ENCODE measurements around the gene PPFIBP1.
"Not testable (repeated sequence)": the region's sequence is repeated elsewhere in the genome, so short reads cannot be mapped to it uniquely, and the experiment has no call there.

PPFIBP1 gene

DNA sequence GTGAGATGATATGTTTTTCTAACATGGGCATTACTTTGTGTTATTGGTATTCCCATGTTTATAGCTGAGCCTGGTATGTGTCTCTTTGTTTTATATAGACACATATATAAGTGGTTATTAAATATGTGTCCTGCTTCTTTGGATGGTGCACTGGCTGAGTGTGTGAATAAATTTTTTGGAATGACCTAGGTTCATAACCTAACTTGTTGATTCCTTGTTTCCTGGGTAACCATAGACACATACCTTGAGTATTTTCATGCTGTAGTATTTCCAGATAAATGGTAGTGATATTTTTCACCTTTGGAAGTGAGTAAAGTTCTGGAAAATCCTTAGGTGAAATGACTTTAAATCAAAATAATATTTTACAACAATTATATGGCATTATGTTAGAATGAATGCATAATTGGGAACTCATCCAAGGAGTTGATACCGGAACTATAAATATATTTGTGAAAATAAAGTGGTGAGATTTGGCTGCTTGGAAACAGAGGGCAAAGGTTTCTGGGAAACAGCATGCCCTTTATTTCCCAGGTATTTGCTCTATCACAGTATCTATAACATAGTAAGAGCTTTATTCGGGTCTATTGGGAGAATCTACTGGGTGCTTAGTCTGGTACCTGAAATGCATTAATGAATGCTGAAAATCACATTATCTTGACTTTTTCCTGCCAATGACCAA lies 107.9 kb downstream of the PPFIBP1 start:
- no peak for DNase-seq

DNA sequence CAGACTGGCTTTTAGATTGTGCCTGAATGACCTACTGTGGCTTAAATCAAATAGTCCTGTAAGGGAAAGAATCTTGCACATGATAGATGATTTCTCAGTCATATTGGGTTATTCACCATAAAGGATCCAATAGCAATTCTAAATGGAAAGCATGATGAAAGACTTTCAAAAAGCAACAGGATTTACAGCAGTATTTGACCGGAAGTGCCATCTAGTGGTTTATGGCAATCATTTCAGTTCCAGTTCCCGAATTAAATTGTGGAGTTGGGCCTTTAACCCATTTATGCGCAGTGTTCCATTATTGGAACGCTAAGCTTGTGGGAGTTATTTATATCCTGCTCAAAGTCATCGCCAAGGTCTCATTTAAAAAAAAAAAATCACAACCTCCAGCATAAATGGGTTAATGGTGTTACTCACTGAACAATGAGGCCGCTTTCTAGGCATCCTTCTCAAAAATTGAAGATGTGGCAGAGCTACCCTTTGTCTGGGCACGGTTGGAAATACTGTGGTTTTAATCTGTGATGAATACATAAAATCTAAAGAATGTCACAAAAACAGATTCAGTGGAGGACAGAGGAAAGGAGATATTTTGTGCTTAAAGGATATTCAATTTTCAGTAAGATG lies 111.5 kb downstream of the PPFIBP1 start:
- peak; percentile 67 for DNase-seq

DNA sequence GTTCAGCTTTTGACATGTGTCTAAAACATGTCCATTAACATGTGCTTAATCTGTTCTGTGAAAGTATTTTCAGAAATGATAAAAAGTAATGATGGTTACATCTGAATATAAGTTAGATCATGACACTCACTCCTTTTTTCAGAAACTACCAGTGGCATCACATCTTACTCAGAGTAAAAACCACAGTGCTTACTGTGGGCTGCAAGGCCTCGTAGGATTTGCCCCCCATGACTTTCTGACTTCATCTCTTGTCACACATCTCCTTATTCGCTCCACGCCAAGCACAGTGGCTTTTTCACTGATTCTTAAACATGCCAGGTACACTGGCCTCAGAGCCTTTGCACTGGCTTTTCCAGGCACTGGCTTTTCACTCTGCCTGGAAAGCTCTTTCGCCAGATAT lies 112.6 kb downstream of the PPFIBP1 start:
- DNase-seq: not testable (repeated sequence)

DNA sequence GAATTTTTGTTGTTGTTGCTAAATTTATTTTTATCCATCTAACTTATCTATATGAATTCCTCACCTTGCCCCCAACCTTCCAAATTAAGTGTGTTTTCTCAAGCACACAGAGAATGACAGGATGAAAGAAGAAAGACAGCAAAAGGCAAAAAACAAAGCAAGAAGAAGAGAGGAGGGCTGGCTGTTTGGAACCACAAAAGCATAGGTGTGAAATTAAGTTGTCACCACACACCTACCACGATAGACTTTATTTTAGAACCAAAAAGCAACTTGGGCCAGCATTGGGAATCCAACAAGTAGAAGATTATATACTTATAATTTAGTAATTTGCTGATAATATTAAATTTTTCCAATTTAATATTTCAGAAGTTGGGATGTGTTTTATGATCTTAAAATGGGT lies 113.5 kb downstream of the PPFIBP1 start:
- DNase-seq: no peak

DNA sequence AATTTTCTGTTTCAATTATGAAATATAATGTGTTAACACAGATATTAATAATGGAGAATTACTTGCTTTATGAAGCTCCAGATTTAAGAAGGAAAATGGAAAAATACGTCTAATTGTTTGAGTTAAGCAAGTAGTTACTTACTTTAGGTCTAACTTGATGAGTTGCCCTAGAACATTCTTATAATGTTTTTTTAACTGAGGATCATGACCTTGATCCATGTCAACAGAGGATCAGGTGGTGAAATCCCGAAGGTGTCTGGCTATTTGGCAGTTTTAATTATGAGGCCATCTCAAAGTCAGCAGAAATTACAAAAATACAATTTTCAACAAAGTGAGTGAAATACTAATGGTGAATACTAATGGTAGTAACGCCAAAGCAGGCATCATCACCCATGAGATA lies 115.3 kb downstream of the PPFIBP1 start:
- DNase-seq: no peak

DNA sequence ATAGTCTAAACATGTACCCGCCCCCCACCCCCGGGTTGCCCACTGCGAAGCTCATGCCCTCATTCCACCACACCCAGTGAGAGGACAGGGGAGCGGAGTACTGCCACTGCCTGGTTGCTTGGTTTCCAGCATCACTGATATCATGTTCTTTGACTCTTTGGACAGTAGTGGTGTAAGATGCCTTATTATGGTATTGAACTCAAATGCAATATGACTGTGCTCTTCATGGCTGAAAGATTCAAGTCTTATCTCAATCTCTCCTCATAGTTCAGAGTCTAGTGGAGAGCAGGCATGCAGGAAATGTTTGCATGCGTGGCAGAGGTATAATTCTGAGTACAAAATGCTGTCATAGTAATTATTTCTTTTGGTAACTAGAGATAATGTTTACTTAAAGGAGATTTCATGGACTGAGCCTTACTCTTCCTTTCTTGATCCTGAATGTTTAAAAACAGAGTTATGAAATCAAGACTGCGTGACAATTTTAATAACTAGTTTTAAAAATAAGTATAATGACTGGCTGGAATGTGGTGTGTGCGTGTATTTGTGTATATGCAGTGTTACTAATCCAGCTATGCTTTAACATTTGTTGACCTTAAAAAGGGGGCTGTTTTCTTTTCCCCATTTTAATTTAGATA lies 116.7 kb downstream of the PPFIBP1 start:
- DNase-seq: not testable (repeated sequence)

DNA sequence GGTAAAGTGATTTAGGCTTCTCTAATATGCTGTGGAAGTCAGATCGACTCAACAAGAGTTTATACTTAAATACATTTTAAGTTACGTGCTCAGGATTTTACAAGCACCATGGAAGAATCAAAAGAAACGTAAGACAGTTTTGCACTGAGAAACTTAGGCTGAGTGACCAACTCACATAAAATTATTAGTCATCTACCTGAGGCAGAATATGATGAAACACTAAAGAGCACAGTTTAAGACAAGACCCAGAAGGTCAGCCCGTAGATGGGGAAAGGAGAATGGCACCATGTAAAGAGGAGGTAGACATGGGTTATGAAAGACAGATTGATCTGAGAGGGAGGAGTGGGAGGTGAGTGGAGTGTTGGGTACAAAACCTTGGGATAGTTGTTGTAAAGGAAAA lies 118.4 kb downstream of the PPFIBP1 start:
- not testable (repeated sequence) for DNase-seq

DNA sequence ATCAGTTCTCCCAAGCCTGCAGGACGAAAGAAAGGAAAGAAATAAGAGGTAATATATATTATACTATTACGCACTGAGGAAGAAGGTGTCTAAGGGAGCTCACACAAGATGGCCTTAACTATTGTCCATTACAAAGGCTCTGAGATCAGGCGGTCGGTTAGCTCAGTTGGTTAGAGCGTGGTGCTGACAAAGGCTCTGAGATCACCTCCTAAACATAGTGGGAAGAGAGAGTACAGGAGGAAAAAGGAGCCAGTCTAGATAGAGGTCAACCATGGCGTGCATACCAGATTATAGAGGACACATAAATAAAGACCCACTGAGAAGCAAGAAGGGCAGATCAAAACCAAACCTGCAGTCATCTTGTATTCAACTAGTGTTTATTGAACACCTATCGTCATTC lies 118.9 kb downstream of the PPFIBP1 start:
- not testable (repeated sequence) for DNase-seq

DNA sequence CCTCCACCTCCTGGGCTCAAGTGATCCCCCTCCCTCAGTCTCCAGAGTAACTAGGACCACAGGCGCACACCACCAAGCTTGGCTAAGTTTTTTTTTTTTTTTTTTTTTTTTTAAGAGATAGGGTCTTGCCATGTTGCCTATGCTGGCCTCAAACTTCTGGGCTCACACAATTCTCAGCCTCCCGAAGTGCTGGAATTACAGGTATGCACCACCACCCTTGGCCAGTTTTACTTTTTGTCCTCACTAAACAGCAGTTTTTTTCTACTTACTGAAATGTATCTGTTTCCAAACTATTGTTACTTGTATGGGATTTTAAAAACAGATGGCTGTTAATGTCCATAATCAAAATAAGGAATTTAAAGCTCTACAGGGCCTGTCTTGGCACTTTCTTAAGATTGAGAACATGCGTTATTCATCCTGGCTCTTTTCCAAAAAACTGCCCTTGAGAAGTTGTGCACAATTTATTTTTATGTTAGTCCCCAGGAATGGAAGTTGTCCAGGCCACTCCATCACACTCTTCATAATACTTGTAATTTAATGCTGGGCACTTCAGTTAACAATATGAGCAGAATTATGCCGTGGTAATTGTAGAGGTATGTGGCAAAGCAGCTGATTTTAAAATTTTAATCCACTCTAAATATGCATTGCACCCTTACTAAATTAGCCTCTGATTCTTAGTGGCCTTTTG lies 120.3 kb downstream of the PPFIBP1 start:
- peak; percentile 18 for DNase-seq

DNA sequence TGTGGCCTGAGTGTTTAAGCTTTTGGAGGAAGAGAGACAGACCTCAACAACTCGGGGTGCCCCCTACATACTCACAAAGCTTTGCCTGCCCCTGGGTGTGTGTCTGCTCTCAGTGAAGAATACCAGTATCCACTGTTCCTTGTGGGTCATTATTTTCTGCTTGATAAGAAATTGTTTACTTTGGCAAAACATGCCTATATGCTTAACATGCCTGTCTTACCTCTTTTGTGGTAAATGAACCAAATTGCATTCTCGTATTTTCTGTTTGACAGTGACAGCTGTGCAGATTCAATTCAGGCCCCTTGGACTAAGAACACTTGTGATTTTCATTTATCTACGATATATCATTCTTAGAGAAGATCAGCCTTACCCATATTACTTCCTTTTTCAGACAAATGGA lies 121.7 kb downstream of the PPFIBP1 start:
- no peak for DNase-seq

DNA sequence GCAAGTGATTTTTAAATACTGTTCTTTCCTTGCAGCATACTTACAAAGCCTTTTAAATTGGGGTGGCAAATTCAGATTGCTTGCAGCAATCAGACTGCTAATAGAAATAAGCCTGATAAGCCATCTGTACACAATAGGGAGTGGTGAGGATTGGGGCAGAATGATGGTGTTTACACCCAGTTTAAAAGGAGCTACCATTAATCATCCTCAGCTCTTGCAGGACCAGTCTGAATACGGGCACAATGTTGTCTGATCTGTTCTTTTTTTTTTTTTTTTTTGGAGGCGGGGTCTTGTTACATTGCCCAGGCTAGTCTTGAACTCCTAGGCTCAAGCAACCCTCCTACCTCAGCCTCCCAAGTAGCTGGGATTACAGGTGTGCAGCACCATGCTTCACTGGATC lies 122.1 kb downstream of the PPFIBP1 start:
- no peak for DNase-seq

DNA sequence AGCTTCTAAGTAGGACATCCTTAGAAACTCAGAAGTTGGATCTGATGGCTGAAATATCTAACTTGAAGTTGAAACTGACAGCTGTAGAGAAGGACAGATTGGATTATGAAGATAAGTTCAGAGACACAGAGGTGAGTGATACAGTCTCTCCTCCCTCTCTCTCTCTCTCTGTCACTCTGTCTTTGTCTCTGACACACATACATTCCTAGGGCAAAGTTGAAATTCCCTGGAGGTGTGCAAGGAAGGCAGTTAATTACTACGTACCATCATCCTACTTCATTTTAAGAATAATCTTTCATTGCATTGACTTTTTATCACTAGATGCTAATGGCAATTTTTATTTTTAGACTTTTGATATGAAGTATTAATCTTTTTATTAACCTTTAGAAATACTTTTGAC lies 126.0 kb downstream of the PPFIBP1 start:
- no peak for DNase-seq

DNA sequence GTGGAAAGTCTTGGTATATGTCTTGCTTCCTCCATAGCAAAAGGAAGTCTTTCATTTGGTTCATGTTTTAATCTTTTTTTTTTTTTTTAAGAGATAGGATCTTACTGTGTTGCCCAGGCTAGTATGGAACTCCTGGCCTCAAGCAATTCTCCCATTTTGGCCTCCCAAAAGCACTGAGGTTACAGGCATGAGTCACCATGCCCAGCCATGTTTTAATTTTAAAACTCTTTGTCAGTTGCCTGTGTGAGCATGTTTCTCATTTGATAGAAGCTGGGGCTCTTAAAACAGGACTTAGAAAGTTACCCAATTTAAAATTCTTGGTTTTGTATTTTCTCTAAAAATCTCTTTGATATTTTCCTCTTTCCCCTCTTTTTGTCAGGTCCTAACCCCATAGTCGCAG lies 127.2 kb downstream of the PPFIBP1 start:
- DNase-seq: peak; percentile 15

DNA sequence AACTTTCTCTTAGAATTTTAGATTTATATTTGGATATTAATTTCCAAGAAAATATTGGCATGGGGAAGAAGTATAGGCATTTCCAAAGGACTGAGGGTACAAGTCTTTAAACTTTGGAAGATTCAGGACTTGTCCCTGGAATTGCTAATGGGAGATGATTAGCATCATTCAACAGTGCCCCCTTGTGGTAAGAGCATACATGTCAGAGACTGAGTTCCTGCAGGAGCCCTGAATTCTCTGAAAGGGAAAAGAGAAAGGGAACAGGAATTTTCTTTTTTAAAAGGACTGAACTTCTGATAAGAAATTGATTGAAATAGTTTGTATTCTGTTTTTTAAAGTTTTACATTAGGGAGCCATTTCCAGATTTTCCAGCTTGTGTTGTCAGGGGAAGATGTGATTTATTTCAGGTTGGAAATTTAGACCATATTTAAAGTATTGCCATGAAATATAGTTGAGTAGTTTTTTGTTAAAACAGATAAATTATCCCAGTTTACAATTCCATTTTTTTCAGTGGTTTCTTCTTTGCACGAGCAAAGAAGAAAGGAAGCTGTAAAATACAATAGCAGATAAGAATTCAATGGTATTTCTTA lies 128.3 kb downstream of the PPFIBP1 start:
- DNase-seq: peak; percentile 77

DNA sequence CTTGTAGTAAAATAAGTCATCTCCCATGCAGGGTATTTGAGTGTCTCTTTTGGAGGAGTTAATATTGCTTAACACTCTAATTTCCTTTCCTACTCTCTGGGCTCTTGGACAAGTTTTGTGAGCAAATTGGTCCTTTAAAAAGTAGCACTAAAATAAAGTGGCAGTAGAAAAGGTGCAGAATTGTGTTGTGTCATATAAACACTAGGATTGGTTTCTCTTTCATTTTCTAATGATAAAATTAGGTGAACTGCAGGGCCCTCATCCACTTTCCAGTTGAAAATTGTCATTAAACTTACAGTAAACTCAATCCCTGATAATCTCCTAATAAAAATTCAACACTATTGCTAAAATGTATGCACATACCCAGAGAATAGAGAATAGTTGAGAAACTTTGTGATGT lies 129.7 kb downstream of the PPFIBP1 start:
- no peak for DNase-seq

DNA sequence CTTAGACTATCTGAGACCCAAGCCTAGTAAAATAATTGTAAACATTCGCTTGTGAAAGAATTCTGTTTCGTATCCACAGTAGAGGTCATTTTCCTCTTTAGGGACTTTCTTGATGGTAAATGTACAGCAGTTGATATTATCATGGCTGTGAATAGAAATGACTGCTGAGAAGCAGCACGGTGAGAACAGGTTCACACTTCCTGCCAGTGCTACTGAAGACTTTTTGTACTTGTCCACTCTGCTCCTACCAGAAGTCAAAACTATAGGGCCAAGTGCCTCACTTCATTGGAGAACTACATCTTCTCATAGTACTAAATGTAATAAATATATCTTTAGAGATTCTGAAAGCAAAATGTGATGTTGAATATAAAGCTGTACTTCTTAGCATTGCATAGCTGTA lies 131.5 kb downstream of the PPFIBP1 start:
- DNase-seq: not testable (repeated sequence)

DNA sequence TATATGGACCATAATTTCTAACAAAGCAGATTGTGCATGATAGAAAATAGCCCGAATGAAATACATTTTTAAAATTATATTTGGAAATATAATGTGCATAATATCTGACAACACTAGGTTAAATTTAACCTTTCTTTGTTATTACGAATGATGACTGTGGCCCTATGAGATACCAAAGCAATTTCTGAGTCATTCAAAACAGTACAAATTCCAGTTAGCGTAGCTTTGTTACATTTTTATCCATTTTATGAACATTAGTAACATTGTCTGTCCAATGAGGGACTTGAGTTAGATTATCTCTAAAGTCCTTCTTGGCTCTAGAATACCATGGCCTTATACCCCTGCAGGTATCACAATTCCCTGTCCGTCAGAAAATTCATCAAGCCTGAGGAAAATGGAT lies 133.3 kb downstream of the PPFIBP1 start:
- DNase-seq: no peak

DNA sequence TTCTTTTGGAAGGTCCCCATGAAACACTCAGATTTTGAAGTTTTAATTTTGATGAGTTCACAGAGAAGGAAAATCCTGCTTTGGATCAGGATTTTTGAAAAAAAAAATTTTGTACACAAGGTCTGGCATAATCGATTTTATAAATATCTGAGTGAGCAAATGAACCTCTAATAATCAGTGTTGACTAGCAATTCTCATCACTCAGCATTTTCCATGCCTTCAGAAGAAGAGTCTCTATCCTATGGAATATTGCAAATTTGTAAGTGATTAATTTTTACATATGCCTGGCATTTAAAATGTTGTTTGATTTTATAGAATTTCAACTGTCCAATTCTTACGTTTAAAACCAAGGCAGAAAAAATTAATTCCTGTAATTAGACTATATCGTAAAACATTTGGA lies 141.7 kb downstream of the PPFIBP1 start:
- DNase-seq: no peak

DNA sequence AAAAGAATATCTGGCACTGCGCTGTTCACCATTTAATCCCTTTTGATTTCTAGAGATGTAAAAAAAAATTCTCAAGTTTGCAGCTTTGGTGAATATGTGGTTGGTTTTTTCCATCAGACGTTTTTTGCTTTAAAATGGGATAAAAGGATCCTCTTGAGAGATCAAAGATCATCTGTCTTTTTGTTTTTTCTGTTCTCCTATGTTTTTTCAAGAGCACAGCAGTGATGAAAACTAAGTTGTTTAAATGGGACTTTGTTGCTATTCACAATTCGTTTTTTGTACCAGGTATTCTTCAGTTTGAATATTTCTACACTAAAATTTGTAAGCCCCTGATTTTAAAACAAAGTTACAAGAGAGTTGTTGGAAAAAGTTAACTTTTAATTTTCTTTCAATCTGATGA lies 142.5 kb downstream of the PPFIBP1 start:
- DNase-seq: no peak

DNA sequence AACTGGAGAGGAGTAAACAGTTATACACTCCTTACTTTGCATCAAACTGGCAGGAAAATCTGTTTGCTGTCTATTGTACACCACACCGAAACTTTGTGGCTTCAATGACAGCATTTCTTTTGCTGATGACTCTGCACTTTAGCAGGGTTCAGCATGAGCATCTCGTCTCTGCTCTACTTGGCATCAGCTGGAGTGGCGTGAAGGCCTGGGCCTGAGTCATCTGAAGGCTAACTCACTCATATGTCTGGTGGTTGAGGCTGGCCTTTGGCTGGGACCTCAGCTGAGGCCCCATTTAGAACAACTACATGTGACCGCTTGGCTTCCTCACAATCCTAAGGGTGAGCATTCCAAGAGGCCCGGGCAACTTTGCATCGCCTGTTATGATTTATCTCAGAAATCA lies 143.5 kb downstream of the PPFIBP1 start:
- DNase-seq: peak; percentile 40

DNA sequence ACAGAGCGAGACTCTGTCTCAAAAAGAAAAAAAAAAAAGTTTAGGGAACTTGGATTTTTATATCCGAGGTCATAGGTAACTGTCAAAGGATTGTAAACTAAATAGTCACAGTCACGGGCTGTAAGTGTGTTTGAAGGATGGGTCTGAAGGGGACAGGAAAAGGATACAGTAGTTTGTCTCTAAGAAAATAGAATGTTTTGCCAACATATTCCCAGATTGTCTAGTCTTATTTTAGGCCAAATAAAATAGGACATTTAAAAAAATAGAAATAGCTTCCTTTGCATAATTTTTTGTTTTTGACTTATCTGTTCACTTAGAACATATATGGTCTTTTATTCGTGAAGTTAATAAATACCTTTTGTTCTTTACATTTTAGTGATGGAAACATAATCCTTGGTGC lies 148.0 kb downstream of the PPFIBP1 start:
- DNase-seq: no peak

DNA sequence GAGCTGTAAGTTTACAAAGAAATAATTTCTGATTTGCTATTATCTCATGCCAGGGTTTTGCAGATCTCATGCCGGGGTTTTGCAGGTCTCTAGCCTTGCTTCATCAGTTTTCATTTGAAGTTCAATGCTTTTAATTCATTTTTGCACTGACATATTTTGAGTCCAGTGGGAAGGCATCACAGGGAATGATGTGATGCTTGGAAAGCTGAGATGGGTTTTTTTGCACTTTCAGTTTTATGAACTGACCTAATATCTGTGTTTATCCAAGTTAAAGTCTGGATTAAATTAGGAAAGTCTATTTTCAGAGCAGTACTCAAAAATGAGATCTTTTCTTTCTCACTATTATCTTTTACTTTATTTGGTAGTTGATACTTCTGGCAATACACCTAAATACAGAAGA lies 148.6 kb downstream of the PPFIBP1 start:
- DNase-seq: no peak

DNA sequence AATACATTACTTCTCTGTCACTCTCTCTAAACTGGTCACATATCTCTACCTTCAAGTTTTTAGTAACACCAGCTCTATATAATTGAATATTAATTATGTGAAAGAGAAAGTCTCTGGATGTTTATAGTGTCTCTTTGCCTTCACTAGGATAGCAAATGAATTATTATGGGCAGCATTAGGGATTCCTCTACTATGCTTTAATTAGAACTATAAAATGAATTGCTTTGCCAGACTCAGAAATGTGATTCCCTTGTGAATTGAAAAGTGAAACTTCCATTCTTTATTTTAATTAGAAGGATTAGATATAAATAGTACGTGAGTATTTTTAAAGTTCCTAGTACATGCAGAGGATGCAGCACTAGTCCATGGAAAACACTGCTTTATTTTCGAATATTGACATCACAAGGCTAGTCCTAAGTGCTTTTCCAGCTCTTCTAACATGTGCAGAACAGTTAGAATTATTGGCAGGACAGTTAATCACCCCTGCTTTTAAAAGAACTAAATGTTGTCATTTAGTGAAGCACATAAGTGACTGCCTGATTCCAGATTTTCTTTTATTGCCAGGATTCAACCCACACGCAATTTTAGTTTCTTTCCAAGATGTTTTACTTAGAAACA lies 149.2 kb downstream of the PPFIBP1 start:
- DNase-seq: no peak
